Gastroesophageal sphincter (tissue), 3 donors: ENCODE results near the gene PARD3.

ENCODE experiments used
- EP300 ChIP-seq: sonication (generic); formaldehyde crosslinking; IDR thresholded peaks from one replicate; pipeline ENCODE4 v1.6.1; 2017; ENCODE audit warnings: antibody characterized with exemption, mild to moderate bottlenecking
- POLR2A ChIP-seq, 2 donors: fragments of 450-650 bp; IDR thresholded peaks; one replicate each; pipeline ENCODE4 v1.6.1; 2017; ENCODE audit warnings: antibody characterized with exemption in 2 of 2, mild to moderate bottlenecking in 2 of 2, moderate library complexity in 1 of 2
- POLR2AphosphoS5 ChIP-seq: sonication (generic); formaldehyde crosslinking; IDR thresholded peaks from one replicate; pipeline ENCODE4 v1.6.1; 2017; ENCODE audit warnings: antibody characterized with exemption
- TF ChIP-seq, protein P1 (sequence below), 4 experiments: fragments of 200-600 bp in 2 of 4; fragments of 450-650 bp in 2 of 4; sonication (generic) in 1 of 4; IDR thresholded peaks; one replicate each; pipeline ENCODE4 v1.5.1; 2017 to 2019; ENCODE audit warnings: antibody characterized with exemption in 4 of 4, mild to moderate bottlenecking in 2 of 4, moderate library complexity in 2 of 4

- TF ChIP-seq, protein P1, sequence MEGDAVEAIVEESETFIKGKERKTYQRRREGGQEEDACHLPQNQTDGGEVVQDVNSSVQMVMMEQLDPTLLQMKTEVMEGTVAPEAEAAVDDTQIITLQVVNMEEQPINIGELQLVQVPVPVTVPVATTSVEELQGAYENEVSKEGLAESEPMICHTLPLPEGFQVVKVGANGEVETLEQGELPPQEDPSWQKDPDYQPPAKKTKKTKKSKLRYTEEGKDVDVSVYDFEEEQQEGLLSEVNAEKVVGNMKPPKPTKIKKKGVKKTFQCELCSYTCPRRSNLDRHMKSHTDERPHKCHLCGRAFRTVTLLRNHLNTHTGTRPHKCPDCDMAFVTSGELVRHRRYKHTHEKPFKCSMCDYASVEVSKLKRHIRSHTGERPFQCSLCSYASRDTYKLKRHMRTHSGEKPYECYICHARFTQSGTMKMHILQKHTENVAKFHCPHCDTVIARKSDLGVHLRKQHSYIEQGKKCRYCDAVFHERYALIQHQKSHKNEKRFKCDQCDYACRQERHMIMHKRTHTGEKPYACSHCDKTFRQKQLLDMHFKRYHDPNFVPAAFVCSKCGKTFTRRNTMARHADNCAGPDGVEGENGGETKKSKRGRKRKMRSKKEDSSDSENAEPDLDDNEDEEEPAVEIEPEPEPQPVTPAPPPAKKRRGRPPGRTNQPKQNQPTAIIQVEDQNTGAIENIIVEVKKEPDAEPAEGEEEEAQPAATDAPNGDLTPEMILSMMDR (IDR thresholded peaks at IDR 0.05): no peak
- no peak for TF ChIP-seq EP300
- TF ChIP-seq POLR2A (IDR thresholded peaks at IDR 0.05): no peak
- TF ChIP-seq POLR2AphosphoS5: no peak
Observed at GRCh38 chr10:34590793-34591192, 224.3 kb downstream of the PARD3 start.
